ENCODE measurements around the gene RECK. TPM values are rescaled to one million over a fixed set of nuclear protein-coding genes. Genes with fewer than 3 reads are reported as not detected.

Gene RECK
- total RNA-seq, 1 experiment from 2014 or later, result 13.2 TPM

DNA sequence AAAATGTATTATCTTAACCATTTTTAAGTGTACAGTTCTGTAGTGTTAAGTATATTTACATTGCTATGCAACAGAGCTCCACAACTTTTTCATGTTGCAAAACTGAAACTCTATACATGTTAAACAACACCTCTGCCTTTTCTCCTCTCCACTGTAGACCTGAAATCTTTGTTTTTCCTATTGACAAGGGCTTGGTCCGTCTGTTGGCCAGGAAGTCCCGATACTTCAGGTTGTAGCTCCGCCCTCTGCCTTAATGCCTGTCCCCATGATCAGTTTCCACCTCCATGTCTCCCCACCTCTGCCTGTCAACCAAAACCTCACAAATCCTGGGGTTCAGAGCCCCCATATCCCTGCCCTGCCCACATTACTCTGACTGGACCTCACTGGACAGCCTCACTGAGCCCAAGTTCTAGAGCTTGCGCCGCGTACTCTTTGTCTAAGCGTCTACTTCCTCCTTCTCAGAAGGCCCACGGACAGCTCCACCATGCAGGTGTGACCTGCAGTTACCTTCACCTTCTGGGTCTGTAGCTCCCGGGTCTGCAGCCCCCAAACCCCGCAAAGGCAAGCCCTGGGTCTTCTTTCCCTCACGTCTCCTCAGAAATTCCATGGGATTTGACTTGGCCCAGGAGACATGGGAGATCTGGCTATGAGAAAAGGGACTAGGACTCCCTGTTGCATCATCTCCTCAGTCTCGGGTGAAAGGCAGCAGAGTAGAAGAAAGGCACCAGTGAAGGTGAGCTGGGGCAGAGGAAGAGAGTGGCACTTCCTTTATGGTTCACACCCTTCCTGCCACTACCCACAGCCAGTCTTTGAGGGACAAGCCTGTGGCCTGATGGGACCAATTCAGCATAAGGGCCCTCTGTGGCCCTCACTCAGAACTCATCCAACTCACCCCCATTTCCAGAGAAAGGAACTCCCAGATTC is 107.9 kb downstream of the RECK start:
- ATAC-seq, result no peak
- DNase-seq (ENCODE audit: low read depth, low spot score), result no peak

DNA sequence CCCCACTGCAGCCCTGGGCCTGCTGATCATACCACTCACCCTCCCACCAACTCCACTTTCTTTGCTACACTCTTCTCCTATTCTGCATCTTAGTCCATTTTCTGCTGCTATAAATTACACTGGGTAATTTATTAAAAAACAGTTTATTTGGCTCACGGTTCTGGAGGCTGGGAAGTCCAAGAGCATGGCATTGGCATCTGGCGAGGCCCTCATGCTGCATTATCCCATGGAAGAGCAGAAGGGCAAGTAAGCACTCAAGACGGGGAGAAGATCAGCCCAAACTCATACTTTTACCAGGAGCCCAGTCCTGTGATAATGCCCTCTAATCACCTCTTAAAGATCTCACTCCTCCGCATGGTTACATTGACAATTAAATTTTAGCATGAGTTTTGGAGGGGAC is 109.3 kb downstream of the RECK start:
- Histone ChIP-seq H3K4me1 (ENCODE audit: control insufficient read depth, insufficient read depth, low read length) (peaks cover 6% of the 10 kb centered on the region), H3K27ac (ENCODE audit: low read length) (no peak overlapping the region), H3K36me3 (ENCODE audit: control insufficient read depth, insufficient read depth, low read length) (no peaks in the 10 kb centered on the region), H3K4me3 (ENCODE audit: low read depth in 2 of 2, low read length in 2 of 2) (no peak overlapping the region), H3K9me3 (ENCODE audit: control insufficient read depth, insufficient read depth, low read depth, low read length) (no peaks in the 10 kb centered on the region), H3K27me3 (ENCODE audit: control insufficient read depth, insufficient read depth, low read length) (no peaks in the 10 kb centered on the region)
- ATAC-seq (no peak), DNase-seq (ENCODE audit: low read depth, low spot score) (no peak)
- no peak for TF ChIP-seq POLR2AphosphoS5 (IDR thresholded peaks at IDR 0.05; ENCODE audit: low read depth, low read length)
- TF ChIP-seq, protein P1, sequence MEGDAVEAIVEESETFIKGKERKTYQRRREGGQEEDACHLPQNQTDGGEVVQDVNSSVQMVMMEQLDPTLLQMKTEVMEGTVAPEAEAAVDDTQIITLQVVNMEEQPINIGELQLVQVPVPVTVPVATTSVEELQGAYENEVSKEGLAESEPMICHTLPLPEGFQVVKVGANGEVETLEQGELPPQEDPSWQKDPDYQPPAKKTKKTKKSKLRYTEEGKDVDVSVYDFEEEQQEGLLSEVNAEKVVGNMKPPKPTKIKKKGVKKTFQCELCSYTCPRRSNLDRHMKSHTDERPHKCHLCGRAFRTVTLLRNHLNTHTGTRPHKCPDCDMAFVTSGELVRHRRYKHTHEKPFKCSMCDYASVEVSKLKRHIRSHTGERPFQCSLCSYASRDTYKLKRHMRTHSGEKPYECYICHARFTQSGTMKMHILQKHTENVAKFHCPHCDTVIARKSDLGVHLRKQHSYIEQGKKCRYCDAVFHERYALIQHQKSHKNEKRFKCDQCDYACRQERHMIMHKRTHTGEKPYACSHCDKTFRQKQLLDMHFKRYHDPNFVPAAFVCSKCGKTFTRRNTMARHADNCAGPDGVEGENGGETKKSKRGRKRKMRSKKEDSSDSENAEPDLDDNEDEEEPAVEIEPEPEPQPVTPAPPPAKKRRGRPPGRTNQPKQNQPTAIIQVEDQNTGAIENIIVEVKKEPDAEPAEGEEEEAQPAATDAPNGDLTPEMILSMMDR (IDR thresholded peaks at IDR 0.05), result no peak
- TF ChIP-seq, protein P2, sequence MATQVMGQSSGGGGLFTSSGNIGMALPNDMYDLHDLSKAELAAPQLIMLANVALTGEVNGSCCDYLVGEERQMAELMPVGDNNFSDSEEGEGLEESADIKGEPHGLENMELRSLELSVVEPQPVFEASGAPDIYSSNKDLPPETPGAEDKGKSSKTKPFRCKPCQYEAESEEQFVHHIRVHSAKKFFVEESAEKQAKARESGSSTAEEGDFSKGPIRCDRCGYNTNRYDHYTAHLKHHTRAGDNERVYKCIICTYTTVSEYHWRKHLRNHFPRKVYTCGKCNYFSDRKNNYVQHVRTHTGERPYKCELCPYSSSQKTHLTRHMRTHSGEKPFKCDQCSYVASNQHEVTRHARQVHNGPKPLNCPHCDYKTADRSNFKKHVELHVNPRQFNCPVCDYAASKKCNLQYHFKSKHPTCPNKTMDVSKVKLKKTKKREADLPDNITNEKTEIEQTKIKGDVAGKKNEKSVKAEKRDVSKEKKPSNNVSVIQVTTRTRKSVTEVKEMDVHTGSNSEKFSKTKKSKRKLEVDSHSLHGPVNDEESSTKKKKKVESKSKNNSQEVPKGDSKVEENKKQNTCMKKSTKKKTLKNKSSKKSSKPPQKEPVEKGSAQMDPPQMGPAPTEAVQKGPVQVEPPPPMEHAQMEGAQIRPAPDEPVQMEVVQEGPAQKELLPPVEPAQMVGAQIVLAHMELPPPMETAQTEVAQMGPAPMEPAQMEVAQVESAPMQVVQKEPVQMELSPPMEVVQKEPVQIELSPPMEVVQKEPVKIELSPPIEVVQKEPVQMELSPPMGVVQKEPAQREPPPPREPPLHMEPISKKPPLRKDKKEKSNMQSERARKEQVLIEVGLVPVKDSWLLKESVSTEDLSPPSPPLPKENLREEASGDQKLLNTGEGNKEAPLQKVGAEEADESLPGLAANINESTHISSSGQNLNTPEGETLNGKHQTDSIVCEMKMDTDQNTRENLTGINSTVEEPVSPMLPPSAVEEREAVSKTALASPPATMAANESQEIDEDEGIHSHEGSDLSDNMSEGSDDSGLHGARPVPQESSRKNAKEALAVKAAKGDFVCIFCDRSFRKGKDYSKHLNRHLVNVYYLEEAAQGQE (IDR thresholded peaks at IDR 0.05; ENCODE audit: insufficient read depth in 1 of 2, low read depth in 2 of 2, low read length in 1 of 2), result no peak
- TF ChIP-seq TCF7L2 (IDR thresholded peaks at IDR 0.05; ENCODE audit: low read depth, low read length), result no peak
- no peak for TF ChIP-seq SIN3A (IDR thresholded peaks at IDR 0.05; ENCODE audit: borderline replicate concordance, insufficient read depth, low read depth, low read length)
- in situ Hi-C loops (cut with HindIII; ENCODE audit: low pct_unique_long_range_greater_than_20kb, low sequenced_read_pairs) (no loop called here), intact Hi-C loops (cut with micrococcal nuclease; ENCODE audit: unreplicated experiment) (no loop called here)
- ChIA-PET CTCF (no interaction called here), POLR2A (no interaction called here)
- no TSS peak for BruUV-seq (replicated peaks)

More for the DNA sequence above, 107.9 kb downstream of the RECK start:
- POLR2A ChIA-PET, result no interaction called here
- Histone ChIP-seq H3K4me3 (ENCODE audit: low read depth in 2 of 2, low read length in 2 of 2) (no peak overlapping the region), H3K36me3 (ENCODE audit: control insufficient read depth, insufficient read depth, low read length) (no peaks in the 10 kb centered on the region), H3K27ac (ENCODE audit: low read length) (no peak overlapping the region), H3K9me3 (ENCODE audit: control insufficient read depth, insufficient read depth, low read depth, low read length) (no peaks in the 10 kb centered on the region), H3K4me1 (ENCODE audit: control insufficient read depth, insufficient read depth, low read length) (peaks cover 6% of the 10 kb centered on the region), H3K27me3 (ENCODE audit: control insufficient read depth, insufficient read depth, low read length) (no peaks in the 10 kb centered on the region)
- no peak for TF ChIP-seq POLR2AphosphoS5 (IDR thresholded peaks at IDR 0.05; ENCODE audit: low read depth, low read length)
- no peak for TF ChIP-seq SIN3A (IDR thresholded peaks at IDR 0.05; ENCODE audit: borderline replicate concordance, insufficient read depth, low read depth, low read length)
- TF ChIP-seq, protein P2 (IDR thresholded peaks at IDR 0.05; ENCODE audit: insufficient read depth in 1 of 2, low read depth in 2 of 2, low read length in 1 of 2), result no peak
- TF ChIP-seq, protein P1 (IDR thresholded peaks at IDR 0.05), result no peak
- no peak for TF ChIP-seq TCF7L2 (IDR thresholded peaks at IDR 0.05; ENCODE audit: low read depth, low read length)
- in situ Hi-C loops (cut with HindIII; ENCODE audit: low pct_unique_long_range_greater_than_20kb, low sequenced_read_pairs) (no loop called here), intact Hi-C loops (cut with micrococcal nuclease; ENCODE audit: unreplicated experiment) (no loop called here)
- no TSS peak for BruUV-seq (replicated peaks)
- CTCF ChIA-PET, result interaction anchor here (1.8 kb wide), 1 partner anchor 22 kb away, joined by 5 read pairs; no protein-coding TSS in a partner anchor
